ENCODE data around the gene TRHDE.

Gene TRHDE

GRCh38 chr12:72406111-72406510 lies 133.9 kb downstream of the TRHDE start:
- Histone ChIP-seq H3F3A (ENCODE audit: insufficient read depth) (no peaks in the 10 kb centered on the region), H3K79me2 (ENCODE audit: insufficient read depth, low read length) (no peaks in the 10 kb centered on the region), H3K27me3 (ENCODE audit: low read length) (no peaks in the 10 kb centered on the region), H4K20me1 (ENCODE audit: low read depth, low read length) (no peaks in the 10 kb centered on the region; the same call in 1 of the 2 replicates), H3K9ac (ENCODE audit: low read length) (no peak overlapping the region), H3K27ac (ENCODE audit: low read depth, low read length) (no peak overlapping the region), H3K4me3 (ENCODE audit: insufficient read depth, low read length, poor library complexity, severe bottlenecking) (no peak overlapping the region), H3K4me2 (ENCODE audit: low read depth, low read length, poor library complexity, severe bottlenecking) (no peak overlapping the region), H3K9me2 (replicated peaks; ENCODE audit: insufficient read depth, low read length) (no peaks in the 10 kb centered on the region), H2AFZ (ENCODE audit: low read depth, low read length, severe bottlenecking) (no peak overlapping the region), H3K36me3 (ENCODE audit: low read length) (no peaks in the 10 kb centered on the region), H3K9me3 (ENCODE audit: insufficient read depth, low read length) (no peaks in the 10 kb centered on the region)
- no peak for TF ChIP-seq CTCF (IDR thresholded peaks at IDR 0.05; ENCODE audit: insufficient read depth, low read length, poor library complexity, severe bottlenecking)
- TF ChIP-seq EZH2phosphoT487 (conservative IDR thresholded peaks at IDR 0.05; ENCODE audit: low read length) = no peak

- Histone ChIP-seq H3K36me3 (ENCODE audit: low read length) (no peaks in the 10 kb centered on the region), H3K4me2 (ENCODE audit: low read depth, low read length, poor library complexity, severe bottlenecking) (no peak overlapping the region), H3K9ac (ENCODE audit: low read length) (no peak overlapping the region), H4K20me1 (ENCODE audit: low read depth, low read length) (no peaks in the 10 kb centered on the region), H3K27ac (ENCODE audit: low read depth, low read length) (no peak overlapping the region), H3K27me3 (ENCODE audit: low read length) (no peaks in the 10 kb centered on the region), H3K4me3 (ENCODE audit: insufficient read depth, low read length, poor library complexity, severe bottlenecking) (no peak overlapping the region), H3K9me2 (replicated peaks; ENCODE audit: insufficient read depth, low read length) (no peaks in the 10 kb centered on the region), H3K9me3 (ENCODE audit: insufficient read depth, low read length) (no peaks in the 10 kb centered on the region), H3F3A (ENCODE audit: insufficient read depth) (no peaks in the 10 kb centered on the region), H2AFZ (ENCODE audit: low read depth, low read length, severe bottlenecking) (no peak overlapping the region), H3K79me2 (ENCODE audit: insufficient read depth, low read length) (no peaks in the 10 kb centered on the region)
- no peak for TF ChIP-seq EZH2phosphoT487 (conservative IDR thresholded peaks at IDR 0.05; ENCODE audit: low read length)
- no peak for TF ChIP-seq CTCF (IDR thresholded peaks at IDR 0.05; ENCODE audit: insufficient read depth, low read length, poor library complexity, severe bottlenecking)
Observed at GRCh38 chr12:72432037-72432604, 160.0 kb downstream of the TRHDE start.

- Histone ChIP-seq H3K9me3 (ENCODE audit: insufficient read depth, low read length) (no peaks in the 10 kb centered on the region), H3K9me2 (replicated peaks; ENCODE audit: insufficient read depth, low read length) (no peaks in the 10 kb centered on the region), H3K9ac (ENCODE audit: low read length) (no peak overlapping the region), H3K27me3 (ENCODE audit: low read length) (no peaks in the 10 kb centered on the region), H3K36me3 (ENCODE audit: low read length) (no peaks in the 10 kb centered on the region), H2AFZ (ENCODE audit: low read depth, low read length, severe bottlenecking) (no peak overlapping the region), H3K4me3 (ENCODE audit: insufficient read depth, low read length, poor library complexity, severe bottlenecking) (no peak overlapping the region), H3F3A (ENCODE audit: insufficient read depth) (no peaks in the 10 kb centered on the region), H3K4me2 (ENCODE audit: low read depth, low read length, poor library complexity, severe bottlenecking) (no peak overlapping the region), H3K27ac (ENCODE audit: low read depth, low read length) (no peak overlapping the region), H4K20me1 (ENCODE audit: low read depth, low read length) (no peaks in the 10 kb centered on the region), H3K79me2 (ENCODE audit: insufficient read depth, low read length) (no peaks in the 10 kb centered on the region)
- TF ChIP-seq EZH2phosphoT487 (conservative IDR thresholded peaks at IDR 0.05; ENCODE audit: low read length) (no peak), CTCF (IDR thresholded peaks at IDR 0.05; ENCODE audit: insufficient read depth, low read length, poor library complexity, severe bottlenecking) (no peak)
Observed at GRCh38 chr12:72433298-72433697, 161.1 kb downstream of the TRHDE start.

Data from SU-DHL-6 (cell line).